GM18951 (cell line): Measurements from ENCODE around the gene ESR1.

Source experiments
- POLR2A ChIP-seq: IDR thresholded peaks from 4 replicates; pipeline ENCODE4 v1.6.1; 2011; ENCODE audit warnings: mild to moderate bottlenecking; ENCODE audit not compliant: insufficient read length, insufficient read depth; ENCODE audit errors: extremely low read depth
- in situ Hi-C: fragments of 300-500 bp; cut with MboI; formaldehyde crosslinking; loops from one replicate; pipeline ENCODE4 v1.12.0; 2022; ENCODE audit warnings: low sequenced_read_pairs, mixed read lengths, inconsistent platforms; ENCODE audit not compliant: unreplicated experiment

Gene ESR1

GRCh38 chr6:152078804-152079203 is 271.3 kb downstream of the ESR1 start:
- no peak for TF ChIP-seq POLR2A
- in situ Hi-C loops: no loop called here

DNA sequence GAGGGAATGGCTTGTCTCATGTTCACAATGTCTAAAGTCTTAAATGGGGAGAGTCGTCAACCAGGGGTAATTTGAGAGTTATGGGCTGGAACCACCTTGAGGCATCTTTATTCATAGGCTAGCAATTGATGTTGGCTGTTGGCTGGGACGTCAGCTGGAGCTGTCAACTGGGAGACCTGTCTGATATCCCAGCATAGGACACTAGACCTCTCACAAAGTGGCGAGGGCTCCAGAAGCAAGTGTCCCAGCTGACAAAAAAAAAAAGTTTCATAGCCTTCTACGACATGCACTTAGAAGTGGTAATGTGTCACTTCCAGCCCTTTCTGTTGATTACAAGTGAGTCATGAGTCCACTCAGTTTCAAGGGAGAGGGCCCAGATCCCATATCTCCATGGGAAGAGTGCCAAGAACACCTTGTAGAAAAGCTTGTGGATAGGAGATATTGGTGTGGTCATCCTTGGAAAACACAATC is 278.0 kb downstream of the ESR1 start:
- in situ Hi-C loops: no loop called here
- TF ChIP-seq POLR2A: no peak

DNA sequence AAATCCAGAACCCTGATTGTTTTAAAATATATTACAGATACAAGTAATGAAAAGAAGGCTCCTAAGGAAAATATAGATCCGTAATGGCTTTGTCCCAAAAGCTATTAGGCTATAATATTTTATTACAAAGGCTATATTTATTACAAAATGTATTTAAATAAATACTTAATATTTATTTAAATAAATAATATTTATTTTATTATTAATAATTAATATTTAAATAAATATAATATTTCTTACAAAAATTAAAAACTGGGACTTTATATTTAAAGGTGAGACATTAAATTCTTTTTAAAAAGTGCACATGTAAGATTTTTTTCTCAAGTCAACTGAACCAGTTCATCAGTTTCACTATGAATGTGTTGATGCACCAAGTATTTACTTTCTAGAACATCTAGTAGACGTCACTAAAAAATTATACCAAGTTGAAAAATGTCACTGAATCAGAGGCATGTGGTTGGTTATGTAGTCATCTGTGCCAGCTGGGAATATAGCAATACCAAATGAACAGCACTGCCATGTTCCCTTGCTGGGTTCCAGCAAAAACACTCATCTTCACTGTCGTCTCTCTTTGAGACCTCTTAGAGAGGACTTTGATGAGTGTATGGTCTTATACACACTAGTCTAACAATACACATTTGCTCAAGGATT is 278.9 kb downstream of the ESR1 start:
- in situ Hi-C loops: no loop called here
- TF ChIP-seq POLR2A: no peak

- TF ChIP-seq POLR2A: no peak
Measured at GRCh38 chr6:152087096-152087495, 279.6 kb downstream of the ESR1 start.

DNA sequence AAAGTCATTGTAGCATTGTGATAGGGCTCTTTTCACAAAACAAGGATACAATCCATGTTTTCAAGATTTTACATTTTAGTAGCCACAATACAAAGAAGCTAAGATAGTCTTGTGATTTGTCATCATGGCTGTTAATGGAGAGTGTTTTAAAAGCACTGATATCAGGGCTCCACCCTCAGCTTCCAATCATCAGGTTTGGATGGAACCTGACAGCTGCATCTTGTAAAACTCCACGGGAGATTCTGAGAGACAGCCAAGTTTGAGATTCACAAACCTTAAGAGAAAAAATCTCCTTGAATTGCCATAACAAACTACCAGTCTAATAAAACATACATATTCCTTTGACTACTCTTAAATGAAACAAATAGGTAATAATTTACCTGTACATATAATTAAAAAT is 280.2 kb downstream of the ESR1 start:
- no peak for TF ChIP-seq POLR2A
- in situ Hi-C loops: no loop called here

More at GRCh38 chr6:152087096-152087495, 279.6 kb downstream of the ESR1 start:
- in situ Hi-C loops: no loop called here

DNA sequence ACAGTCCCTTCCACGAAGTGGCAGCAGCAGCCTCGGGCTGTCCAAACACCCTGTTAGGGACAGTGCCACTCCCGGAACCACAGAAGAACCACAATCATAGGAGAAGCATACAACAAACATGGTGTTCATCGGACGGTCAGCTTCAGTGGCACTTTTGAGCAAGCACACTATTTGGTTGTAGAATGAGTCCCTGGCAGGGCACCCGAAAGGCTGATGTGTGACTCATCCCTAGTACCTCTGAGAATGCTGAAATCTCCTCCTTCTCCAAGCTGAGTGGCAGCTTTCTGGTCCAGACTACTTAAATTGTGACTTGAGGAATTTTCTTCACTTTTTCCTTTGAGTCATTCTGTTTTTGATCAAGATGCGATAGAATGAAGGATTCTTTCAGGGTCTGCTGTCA is 282.5 kb downstream of the ESR1 start:
- in situ Hi-C loops: no loop called here
- no peak for TF ChIP-seq POLR2A

- no peak for TF ChIP-seq POLR2A
- in situ Hi-C loops: no loop called here
Measured at GRCh38 chr6:152091201-152091600, 283.7 kb downstream of the ESR1 start.

GRCh38 chr6:152091851-152092341 is 284.4 kb downstream of the ESR1 start:
- TF ChIP-seq POLR2A: no peak
- in situ Hi-C loops: no loop called here

DNA sequence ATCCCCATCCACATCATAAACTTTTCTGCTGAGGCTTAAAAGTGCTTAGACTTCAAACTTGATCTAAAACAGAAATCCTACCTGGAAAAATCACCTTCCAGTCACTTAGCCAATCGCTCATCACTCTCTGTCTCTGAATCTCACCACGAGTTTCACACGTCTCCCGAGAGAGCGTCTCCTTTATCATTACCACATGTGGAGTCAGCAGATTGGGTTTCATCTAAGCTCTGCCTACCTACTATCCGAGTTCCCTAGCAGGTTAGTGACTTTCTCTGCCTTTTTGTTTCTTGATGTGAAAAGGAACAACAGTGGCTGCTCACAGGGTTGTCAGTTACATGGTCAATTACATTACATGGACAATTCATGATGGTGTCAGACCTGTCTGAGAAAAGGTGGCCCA is 286.2 kb downstream of the ESR1 start:
- in situ Hi-C loops: no loop called here
- TF ChIP-seq POLR2A: no peak

GRCh38 chr6:152094276-152094675 is 286.8 kb downstream of the ESR1 start:
- in situ Hi-C loops: no loop called here
- no peak for TF ChIP-seq POLR2A

- in situ Hi-C loops: no loop called here
- no peak for TF ChIP-seq POLR2A
Measured at GRCh38 chr6:152094992-152095592, 287.6 kb downstream of the ESR1 start.

DNA sequence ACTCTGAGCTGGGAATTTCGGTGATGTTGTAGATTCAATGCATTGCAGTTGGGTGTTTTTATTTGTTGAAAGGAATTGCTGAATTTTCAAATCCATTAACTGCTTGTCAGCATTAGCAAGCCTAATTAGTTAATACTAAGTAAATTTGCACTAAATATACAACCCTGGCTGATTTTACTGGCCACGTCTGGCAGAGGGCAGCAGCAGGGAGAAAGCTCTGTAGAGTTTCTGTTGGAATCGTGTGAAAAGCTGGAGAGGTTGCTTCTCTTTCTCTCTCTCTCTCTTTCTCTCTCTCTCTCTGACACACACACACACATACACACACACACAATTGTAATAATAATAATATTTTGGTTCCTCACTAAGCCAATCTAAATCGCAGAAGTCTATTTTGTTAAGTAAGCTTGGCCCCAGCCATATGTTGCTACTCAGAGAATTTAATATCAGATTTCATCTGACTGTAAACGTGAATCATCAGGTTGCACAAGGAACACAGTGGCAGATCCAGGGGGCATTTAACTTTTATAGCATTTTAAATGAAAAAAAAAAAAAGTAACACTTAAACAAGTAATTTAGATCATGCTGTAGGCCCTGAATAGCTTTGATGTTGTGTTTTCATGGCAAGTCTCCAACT is 289.5 kb downstream of the ESR1 start:
- in situ Hi-C loops: no loop called here

DNA sequence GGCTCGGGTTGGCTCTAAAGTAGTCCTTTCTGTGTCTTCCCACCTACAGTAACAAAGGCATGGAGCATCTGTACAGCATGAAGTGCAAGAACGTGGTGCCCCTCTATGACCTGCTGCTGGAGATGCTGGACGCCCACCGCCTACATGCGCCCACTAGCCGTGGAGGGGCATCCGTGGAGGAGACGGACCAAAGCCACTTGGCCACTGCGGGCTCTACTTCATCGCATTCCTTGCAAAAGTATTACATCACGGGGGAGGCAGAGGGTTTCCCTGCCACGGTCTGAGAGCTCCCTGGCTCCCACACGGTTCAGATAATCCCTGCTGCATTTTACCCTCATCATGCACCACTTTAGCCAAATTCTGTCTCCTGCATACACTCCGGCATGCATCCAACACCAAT is 291.2 kb downstream of the ESR1 start:
- TF ChIP-seq POLR2A: no peak
- in situ Hi-C loops: no loop called here

More for the DNA sequence above, 289.5 kb downstream of the ESR1 start:
- TF ChIP-seq POLR2A: no peak

DNA sequence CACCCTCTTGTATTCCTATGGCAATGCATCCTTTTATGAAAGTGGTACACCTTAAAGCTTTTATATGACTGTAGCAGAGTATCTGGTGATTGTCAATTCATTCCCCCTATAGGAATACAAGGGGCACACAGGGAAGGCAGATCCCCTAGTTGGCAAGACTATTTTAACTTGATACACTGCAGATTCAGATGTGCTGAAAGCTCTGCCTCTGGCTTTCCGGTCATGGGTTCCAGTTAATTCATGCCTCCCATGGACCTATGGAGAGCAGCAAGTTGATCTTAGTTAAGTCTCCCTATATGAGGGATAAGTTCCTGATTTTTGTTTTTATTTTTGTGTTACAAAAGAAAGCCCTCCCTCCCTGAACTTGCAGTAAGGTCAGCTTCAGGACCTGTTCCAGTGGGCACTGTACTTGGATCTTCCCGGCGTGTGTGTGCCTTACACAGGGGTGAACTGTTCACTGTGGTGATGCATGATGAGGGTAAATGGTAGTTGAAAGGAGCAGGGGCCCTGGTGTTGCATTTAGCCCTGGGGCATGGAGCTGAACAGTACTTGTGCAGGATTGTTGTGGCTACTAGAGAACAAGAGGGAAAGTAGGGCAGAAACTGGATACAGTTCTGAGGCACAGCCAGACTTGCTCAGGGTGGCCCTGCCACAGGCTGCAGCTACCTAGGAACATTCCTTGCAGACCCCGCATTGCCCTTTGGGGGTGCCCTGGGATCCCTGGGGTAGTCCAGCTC is 292.1 kb downstream of the ESR1 start:
- in situ Hi-C loops: no loop called here

More for the DNA sequence above, 292.1 kb downstream of the ESR1 start:
- no peak for TF ChIP-seq POLR2A
